DND-41 (cell line): ENCODE data around the gene STARD3.

Experiments
- ATAC-seq: fragments of 200-7000 bp; cut with Tn5 transposase; 3 replicates; pipeline ENCODE4 v1.9.1; 2021; ENCODE audit warnings: low read depth; ENCODE audit not compliant: insufficient read depth
- DNase-seq: peaks from one replicate; pipeline ENCODE4 v3.0.0-alpha.2; 2020
- H2AFZ ChIP-seq: 2 replicates; pipeline ENCODE4 v1.6.0; 2012; ENCODE audit warnings: low read depth, low read length
- H3K27ac ChIP-seq: 2 replicates; pipeline ENCODE4 v1.5.1; 2012; ENCODE audit warnings: low read length, inconsistent platforms
- H3K27me3 ChIP-seq: fragments of 200-600 bp; sonication (generic); 2 replicates; pipeline ENCODE4 v1.6.0; 2012; ENCODE audit warnings: low read length, mild to moderate bottlenecking, inconsistent platforms; ENCODE audit not compliant: insufficient read depth, poor library complexity
- H3K36me3 ChIP-seq: 2 replicates; pipeline ENCODE4 v1.5.1; 2012; ENCODE audit warnings: low read length, inconsistent platforms; ENCODE audit not compliant: insufficient read depth
- H3K4me1 ChIP-seq: 2 replicates; pipeline ENCODE4 v1.5.1; 2012; ENCODE audit warnings: mild to moderate bottlenecking, low read length; ENCODE audit not compliant: insufficient read depth
- H3K4me2 ChIP-seq: 2 replicates; pipeline ENCODE4 v1.6.0; 2012; ENCODE audit warnings: mild to moderate bottlenecking, moderate library complexity, low read length, inconsistent platforms; ENCODE audit not compliant: insufficient read depth
- H3K4me3 ChIP-seq, 2 experiments: fragments of 200-600 bp in 1 of 2; shearing (Covaris generic) in 1 of 2; 2 replicates each; pipeline ENCODE4 v1.5.1; 2012 to 2016; ENCODE audit warnings: inconsistent platforms in 2 of 2, low read length in 2 of 2, mild to moderate bottlenecking in 2 of 2, low read depth in 1 of 2, moderate library complexity in 1 of 2
- H3K79me2 ChIP-seq: 2 replicates; pipeline ENCODE4 v1.6.0; 2012; ENCODE audit warnings: low read length, inconsistent platforms; ENCODE audit not compliant: insufficient read depth
- H3K9ac ChIP-seq: 2 replicates; pipeline ENCODE4 v1.6.0; 2012; ENCODE audit warnings: low read depth, mild to moderate bottlenecking, inconsistent platforms, low read length, moderate library complexity
- H3K9me3 ChIP-seq: 2 replicates; pipeline ENCODE4 v1.5.1; 2012; ENCODE audit warnings: low read length, moderate library complexity, mild to moderate bottlenecking, inconsistent platforms; ENCODE audit not compliant: insufficient read depth, severe bottlenecking
- H4K20me1 ChIP-seq: 2 replicates; pipeline ENCODE4 v1.6.0; 2012; ENCODE audit warnings: low read length; ENCODE audit not compliant: insufficient read depth
- CTCF ChIP-seq: IDR thresholded peaks from 2 replicates; pipeline ENCODE4 v1.5.1; 2012; ENCODE audit warnings: borderline replicate concordance, low read length, moderate library complexity, mild to moderate bottlenecking; ENCODE audit not compliant: poor library complexity, severe bottlenecking; ENCODE audit errors: extremely low read depth
- EZH2 ChIP-seq: IDR thresholded peaks from 3 replicates; pipeline ENCODE4 v1.6.1; 2012; ENCODE audit warnings: borderline replicate concordance, low read depth, mild to moderate bottlenecking, moderate library complexity, low read length, inconsistent platforms; ENCODE audit not compliant: severe bottlenecking

Gene STARD3

GRCh38 chr17:39606434-39607056 lies 30.4 kb upstream of the STARD3 start:
- TF ChIP-seq CTCF: no peak
- TF ChIP-seq EZH2: no peak
- DNase-seq (no peak), ATAC-seq (no peak)
- Histone ChIP-seq H3K9me3 (no peaks in the 10 kb centered on the region), H3K79me2 (no peaks in the 10 kb centered on the region), H3K9ac (no peak overlapping the region), H3K27me3 (peaks cover 18% of the 10 kb centered on the region), H3K27ac (no peak overlapping the region), H3K36me3 (no peaks in the 10 kb centered on the region), H3K4me2 (no peak overlapping the region), H4K20me1 (peaks cover 5% of the 10 kb centered on the region; the same call in 1 of the 2 replicates), H3K4me1 (no peaks in the 10 kb centered on the region), H2AFZ (no peak overlapping the region), H3K4me3 (no peak overlapping the region)

GRCh38 chr17:39607057-39607850 lies 29.7 kb upstream of the STARD3 start:
- H3K4me1 ChIP-seq: no peaks in the 10 kb centered on the region
- no peak overlapping the region for H3K4me3 ChIP-seq
- no peaks in the 10 kb centered on the region for H3K36me3 ChIP-seq
- H3K4me2 ChIP-seq: no peak overlapping the region
- peaks cover 11% of the 10 kb centered on the region for H3K27me3 ChIP-seq
- no peak overlapping the region for H3K9ac ChIP-seq
- no peak overlapping the region for H3K27ac ChIP-seq
- no peaks in the 10 kb centered on the region for H4K20me1 ChIP-seq
- no peaks in the 10 kb centered on the region for H3K9me3 ChIP-seq
- ATAC-seq: no peak
- H3K79me2 ChIP-seq: no peaks in the 10 kb centered on the region
- TF ChIP-seq CTCF (no peak), EZH2 (no peak)
- DNase-seq: no peak
- no peak overlapping the region for H2AFZ ChIP-seq

GRCh38 chr17:39607851-39608130 lies 29.2 kb upstream of the STARD3 start, which contains the start of gene NEUROD2:
NEUROD2 (minus strand) TSS chr17:39607920; CDS start chr17:39606599, 1,321 bp downstream.
- Histone ChIP-seq H3K9ac (no peak within 1 kb of the TSS), H3K27me3 (peaks cover 6% of the 10 kb centered on the region), H4K20me1 (no peaks in the 10 kb centered on the region), H3K27ac (no peak within 1 kb of the TSS), H3K9me3 (no peaks in the 10 kb centered on the region), H2AFZ (no peak within 1 kb of the TSS), H3K36me3 (no peaks in the 10 kb centered on the region), H3K4me2 (no peak within 1 kb of the TSS), H3K79me2 (no peaks in the 10 kb centered on the region), H3K4me1 (no peaks in the 10 kb centered on the region), H3K4me3 (no peak within 1 kb of the TSS)
- ATAC-seq (no peak), DNase-seq (no peak)
- no peak for TF ChIP-seq CTCF
- TF ChIP-seq EZH2: no peak
